C4-2B (cell line): Measurements from ENCODE around the gene SYTL5.

ENCODE experiments used
- ZFX ChIP-seq: fragments of 450-650 bp; IDR thresholded peaks from 2 replicates; pipeline ENCODE4 v1.6.1; 2017
- TF ChIP-seq, protein P1 (sequence below): fragments of 450-650 bp; conservative IDR thresholded peaks from 2 replicates; pipeline ENCODE4 v1.5.1; 2017; ENCODE audit warnings: mild to moderate bottlenecking

GRCh38 chrX:38082309-38082708, 76.0 kb downstream of the SYTL5 start:
- TF ChIP-seq, protein P1, sequence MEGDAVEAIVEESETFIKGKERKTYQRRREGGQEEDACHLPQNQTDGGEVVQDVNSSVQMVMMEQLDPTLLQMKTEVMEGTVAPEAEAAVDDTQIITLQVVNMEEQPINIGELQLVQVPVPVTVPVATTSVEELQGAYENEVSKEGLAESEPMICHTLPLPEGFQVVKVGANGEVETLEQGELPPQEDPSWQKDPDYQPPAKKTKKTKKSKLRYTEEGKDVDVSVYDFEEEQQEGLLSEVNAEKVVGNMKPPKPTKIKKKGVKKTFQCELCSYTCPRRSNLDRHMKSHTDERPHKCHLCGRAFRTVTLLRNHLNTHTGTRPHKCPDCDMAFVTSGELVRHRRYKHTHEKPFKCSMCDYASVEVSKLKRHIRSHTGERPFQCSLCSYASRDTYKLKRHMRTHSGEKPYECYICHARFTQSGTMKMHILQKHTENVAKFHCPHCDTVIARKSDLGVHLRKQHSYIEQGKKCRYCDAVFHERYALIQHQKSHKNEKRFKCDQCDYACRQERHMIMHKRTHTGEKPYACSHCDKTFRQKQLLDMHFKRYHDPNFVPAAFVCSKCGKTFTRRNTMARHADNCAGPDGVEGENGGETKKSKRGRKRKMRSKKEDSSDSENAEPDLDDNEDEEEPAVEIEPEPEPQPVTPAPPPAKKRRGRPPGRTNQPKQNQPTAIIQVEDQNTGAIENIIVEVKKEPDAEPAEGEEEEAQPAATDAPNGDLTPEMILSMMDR: no peak
- no peak for TF ChIP-seq ZFX
